Endodermal cell (in vitro differentiated cells): ENCODE data around the gene PTPRM. TPM values are rescaled to one million over a fixed set of nuclear protein-coding genes. Genes with fewer than 3 reads are reported as not detected.
A peak's percentile ranks its signal among the peaks of the same experiment; 100 is the strongest.

Experiments
- DNase-seq: peaks from one replicate; pipeline ENCODE4 v3.0.0-alpha.2; 2017
- H3K27ac ChIP-seq: 2 replicates; pipeline ENCODE4 v1.5.1; 2013; ENCODE audit warnings: mild to moderate bottlenecking, low read depth, low read length, moderate library complexity
- H3K27me3 ChIP-seq: 2 replicates; pipeline ENCODE4 v1.6.1; 2013; ENCODE audit warnings: mild to moderate bottlenecking, low read length, moderate library complexity; ENCODE audit not compliant: insufficient read depth, control insufficient read depth, poor library complexity, severe bottlenecking
- H3K36me3 ChIP-seq: 2 replicates; pipeline ENCODE4 v1.7.0; 2013; ENCODE audit warnings: mild to moderate bottlenecking, low read length, moderate library complexity; ENCODE audit not compliant: control insufficient read depth, insufficient read depth
- H3K4me1 ChIP-seq: one replicate; pipeline ENCODE4 v1.7.0; 2013; ENCODE audit warnings: low read length; ENCODE audit not compliant: control insufficient read depth, insufficient read depth
- H3K4me3 ChIP-seq: 2 replicates; pipeline ENCODE4 v1.5.1; 2013; ENCODE audit warnings: mild to moderate bottlenecking, low read length, moderate library complexity
- H3K9ac ChIP-seq: 2 replicates; pipeline ENCODE4 v1.6.1; 2013; ENCODE audit warnings: mild to moderate bottlenecking, low read length, moderate library complexity; ENCODE audit not compliant: poor library complexity, severe bottlenecking; ENCODE audit errors: extremely low read depth
- H3K9me3 ChIP-seq: 2 replicates; pipeline ENCODE4 v1.6.1; 2013; ENCODE audit warnings: mild to moderate bottlenecking, low read length, moderate library complexity; ENCODE audit not compliant: control insufficient read depth
- H3K27ac Mint-ChIP-seq: 2 replicates; pipeline ENCODE4 v1.8.0; 2020; ENCODE audit warnings: mixed read lengths
- H3K27me3 Mint-ChIP-seq: 2 replicates; pipeline ENCODE4 v1.8.0; 2021; ENCODE audit warnings: mild to moderate bottlenecking, mixed read lengths; ENCODE audit not compliant: insufficient read depth
- H3K36me3 Mint-ChIP-seq: 2 replicates; pipeline ENCODE4 v1.8.0; 2020; ENCODE audit warnings: low read depth, mixed read lengths
- H3K4me1 Mint-ChIP-seq: 2 replicates; pipeline ENCODE4 v1.8.0; 2020; ENCODE audit warnings: mixed read lengths
- H3K4me3 Mint-ChIP-seq: 2 replicates; pipeline ENCODE4 v1.8.0; 2020; ENCODE audit warnings: mild to moderate bottlenecking, moderate library complexity, mixed read lengths
- H3K9me3 Mint-ChIP-seq: 2 replicates; pipeline ENCODE4 v1.8.0; 2020; ENCODE audit warnings: mild to moderate bottlenecking, mixed read lengths
- WGBS, 2 experiments: methylation state at CpG; one replicate each; pipeline versions ENCODE4 v1.1.5 to v1.1.7; 2013; ENCODE audit warnings: missing lambda C conversion rate in 2 of 2, mixed read lengths in 1 of 2; ENCODE audit not compliant: insufficient coverage in 1 of 2, insufficient read length in 1 of 2; 5-methylcytosine and 5-hydroxymethylcytosine counted together
- total RNA-seq, 2 donors: library from RNA; stranded (reverse); fragmentation: NEBNext Ultra II Directional in 1 of 2; extraction: Animal tissue kit (Norgen Biotek cat#: 25700) in 1 of 2; gene quantifications; 2 replicates in 1 of 2; 3 replicates in 1 of 2; pipeline ENCODE4 v1.2.1, GENCODE V29; 2021
- TF ChIP-seq, protein P1 (sequence below): fragments of 200-600 bp; sonication (generic); conservative IDR thresholded peaks from 2 replicates; pipeline ENCODE4 v1.5.0; 2021; ENCODE audit warnings: antibody characterized with exemption, mild to moderate bottlenecking

The PTPRM gene
- total RNA-seq, 2 donors from 2014 or later = 47.2 to 57.6 TPM

DNA sequence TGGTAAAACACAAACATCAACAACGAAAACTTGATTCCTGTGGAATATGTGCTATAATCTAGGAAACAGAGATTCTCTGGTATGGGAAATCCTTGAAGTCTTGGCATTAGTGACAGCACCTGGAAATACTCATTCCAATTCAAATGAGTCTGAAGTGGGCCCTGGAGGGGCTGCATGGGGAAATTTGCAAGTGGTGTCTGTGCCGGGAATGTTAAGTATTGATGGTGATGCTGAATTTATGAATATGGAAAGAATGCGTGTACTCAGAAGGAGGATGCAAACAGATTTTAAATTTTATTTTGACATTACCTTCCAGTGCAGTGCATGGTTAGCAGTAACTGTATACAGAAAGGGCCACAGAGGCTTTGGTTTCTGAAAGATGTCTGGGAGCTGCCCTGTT, 37.2 kb downstream of the PTPRM start:
- Histone ChIP-seq H3K36me3 (no peaks in the 10 kb centered on the region), H3K4me3 (no peak overlapping the region), H3K27me3 (no peaks in the 10 kb centered on the region), H3K9me3 (no peaks in the 10 kb centered on the region), H3K27ac (no peak overlapping the region), H3K9ac (no peak overlapping the region), H3K4me1 (peaks cover 30% of the 10 kb centered on the region)
- DNase-seq = no peak
- Mint-ChIP-seq H3K27ac (peak overlapping the region; percentile 80), H3K9me3 (no peaks in the 10 kb centered on the region), H3K27me3 (no peaks in the 10 kb centered on the region), H3K4me1 (peaks cover 79% of the 10 kb centered on the region), H3K4me3 (no peak overlapping the region), H3K36me3 (no peaks in the 10 kb centered on the region)
- TF ChIP-seq, protein P1, sequence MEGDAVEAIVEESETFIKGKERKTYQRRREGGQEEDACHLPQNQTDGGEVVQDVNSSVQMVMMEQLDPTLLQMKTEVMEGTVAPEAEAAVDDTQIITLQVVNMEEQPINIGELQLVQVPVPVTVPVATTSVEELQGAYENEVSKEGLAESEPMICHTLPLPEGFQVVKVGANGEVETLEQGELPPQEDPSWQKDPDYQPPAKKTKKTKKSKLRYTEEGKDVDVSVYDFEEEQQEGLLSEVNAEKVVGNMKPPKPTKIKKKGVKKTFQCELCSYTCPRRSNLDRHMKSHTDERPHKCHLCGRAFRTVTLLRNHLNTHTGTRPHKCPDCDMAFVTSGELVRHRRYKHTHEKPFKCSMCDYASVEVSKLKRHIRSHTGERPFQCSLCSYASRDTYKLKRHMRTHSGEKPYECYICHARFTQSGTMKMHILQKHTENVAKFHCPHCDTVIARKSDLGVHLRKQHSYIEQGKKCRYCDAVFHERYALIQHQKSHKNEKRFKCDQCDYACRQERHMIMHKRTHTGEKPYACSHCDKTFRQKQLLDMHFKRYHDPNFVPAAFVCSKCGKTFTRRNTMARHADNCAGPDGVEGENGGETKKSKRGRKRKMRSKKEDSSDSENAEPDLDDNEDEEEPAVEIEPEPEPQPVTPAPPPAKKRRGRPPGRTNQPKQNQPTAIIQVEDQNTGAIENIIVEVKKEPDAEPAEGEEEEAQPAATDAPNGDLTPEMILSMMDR = no peak
- WGBS, 2 experiments = 90 to 100% methylated on average over 3 of the region's 3 CpGs

GRCh38 chr18:7605705-7606104, 38.6 kb downstream of the PTPRM start:
- Mint-ChIP-seq H3K36me3 (no peaks in the 10 kb centered on the region), H3K4me1 (peaks cover 71% of the 10 kb centered on the region), H3K4me3 (no peak overlapping the region), H3K27me3 (no peaks in the 10 kb centered on the region), H3K9me3 (no peaks in the 10 kb centered on the region), H3K27ac (no peak overlapping the region)
- 100% methylated on average over 1 of the region's 2 CpGs; no CpG with 5 or more reads in 1 of the 2 experiments for WGBS, 2 experiments
- H3K27ac ChIP-seq = no peak overlapping the region
- peaks cover 30% of the 10 kb centered on the region for H3K4me1 ChIP-seq
- H3K36me3 ChIP-seq = no peaks in the 10 kb centered on the region
- no peak overlapping the region for H3K9ac ChIP-seq
- TF ChIP-seq, protein P1 = no peak
- DNase-seq = peak; percentile 74
- H3K27me3 ChIP-seq = no peaks in the 10 kb centered on the region
- H3K9me3 ChIP-seq = no peaks in the 10 kb centered on the region
- no peak overlapping the region for H3K4me3 ChIP-seq

GRCh38 chr18:7607540-7608173, 40.5 kb downstream of the PTPRM start:
- Histone ChIP-seq H3K4me3 (no peak overlapping the region), H3K36me3 (no peaks in the 10 kb centered on the region), H3K4me1 (peaks cover 25% of the 10 kb centered on the region), H3K9me3 (no peaks in the 10 kb centered on the region), H3K27ac (no peak overlapping the region), H3K27me3 (no peaks in the 10 kb centered on the region), H3K9ac (no peak overlapping the region)
- H3K4me1 Mint-ChIP-seq = peaks cover 62% of the 10 kb centered on the region
- no peaks in the 10 kb centered on the region for H3K36me3 Mint-ChIP-seq
- no peak for DNase-seq
- H3K27me3 Mint-ChIP-seq = no peaks in the 10 kb centered on the region
- 88 to 91% methylated on average over 6 to 12 of the region's 12 CpGs for whole genome bisulfite sequencing, 2 experiments
- TF ChIP-seq, protein P1 = no peak
- H3K27ac Mint-ChIP-seq = no peak overlapping the region
- H3K9me3 Mint-ChIP-seq = no peaks in the 10 kb centered on the region
- H3K4me3 Mint-ChIP-seq = no peak overlapping the region
